Ishikawa (cell line): Measurements from ENCODE around the gene PTPRM.

Experiments
- CEBPB ChIP-seq: IDR thresholded peaks from 2 replicates; pipeline ENCODE4 v1.6.1; 2012
- EP300 ChIP-seq: IDR thresholded peaks from 2 replicates; pipeline ENCODE4 v1.6.1; 2012; ENCODE audit warnings: borderline replicate concordance
- FOXM1 ChIP-seq: IDR thresholded peaks from 2 replicates; pipeline ENCODE4 v1.6.1; 2012; ENCODE audit warnings: low read depth, borderline replicate concordance
- TAF1 ChIP-seq: IDR thresholded peaks from 2 replicates; pipeline ENCODE4 v1.6.1; 2012; ENCODE audit warnings: low read depth, mild to moderate bottlenecking

GRCh38 chr18:8455661-8456614, 888.8 kb downstream of the PTPRM start:
- TF ChIP-seq TAF1: no peak
- no peak for TF ChIP-seq FOXM1
- TF ChIP-seq EP300: no peak
- TF ChIP-seq CEBPB: no peak
